Measurements from ENCODE around the gene MYO1D.
"Not testable (repeated sequence)": the region's sequence is repeated elsewhere in the genome, so short reads cannot be mapped to it uniquely, and the experiment has no call there.

MYO1D gene

GRCh38 chr17:32894245-32894644, 17.3 kb upstream of the MYO1D start:
- no peak for TF ChIP-seq CTCF (IDR thresholded peaks at IDR 0.05; ENCODE audit: control insufficient read depth, extremely low read depth, insufficient read depth)
- no peak for DNase-seq (ENCODE audit: low read depth)
- no peak overlapping the region for H3K4me3 ChIP-seq (ENCODE audit: low read depth, low read length)

DNA sequence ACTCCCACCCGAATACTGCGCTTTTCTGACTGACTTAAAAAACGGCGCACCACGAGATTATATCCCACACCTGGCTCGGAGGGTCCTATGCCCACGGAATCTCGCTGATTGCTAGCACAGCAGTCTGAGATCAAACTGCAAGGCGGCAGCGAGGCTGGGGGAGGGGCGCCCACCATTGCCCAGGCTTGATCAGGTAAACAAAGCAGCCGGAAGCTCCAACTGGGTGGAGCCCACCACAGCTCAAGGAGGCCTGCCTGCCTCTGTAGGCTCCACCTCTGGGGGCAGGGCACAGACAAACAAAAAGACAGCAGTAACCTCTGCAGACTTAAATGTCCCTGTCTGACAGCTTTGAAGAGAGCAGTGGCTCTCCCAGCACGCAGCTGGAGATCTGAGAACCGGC, 10.5 kb upstream of the MYO1D start:
- not testable (repeated sequence) for H3K4me3 ChIP-seq (ENCODE audit: low read depth, low read length); DNase-seq (ENCODE audit: low read depth)

- not testable (repeated sequence) for DNase-seq (ENCODE audit: low read depth)
Measured at GRCh38 chr17:32886951-32887350, 10.0 kb upstream of the MYO1D start.

DNA sequence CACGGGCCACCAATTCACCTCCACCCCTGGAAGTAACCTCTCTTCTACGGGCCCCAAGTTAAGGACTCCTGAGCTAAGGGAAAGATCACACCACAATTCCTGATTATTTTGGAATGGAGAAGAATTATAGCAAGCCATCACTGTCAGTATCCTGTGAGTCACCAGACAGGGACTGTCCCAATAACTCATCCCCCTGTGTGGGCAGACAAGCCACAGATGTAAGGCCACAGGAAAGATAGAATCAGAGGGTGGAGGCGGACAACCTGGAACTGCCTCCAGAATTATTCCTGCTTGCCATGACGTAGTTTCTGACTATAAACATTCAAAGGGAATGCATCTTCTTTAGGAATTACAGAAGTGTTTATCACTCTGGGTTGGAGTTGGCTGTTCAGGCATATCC, 5.8 kb upstream of the MYO1D start:
- no peak overlapping the region for H3K4me3 ChIP-seq (ENCODE audit: low read depth, low read length)
- TF ChIP-seq CTCF (IDR thresholded peaks at IDR 0.05; ENCODE audit: control insufficient read depth, extremely low read depth, insufficient read depth): no peak
- DNase-seq (ENCODE audit: low read depth): no peak

More at GRCh38 chr17:32886951-32887350, 10.0 kb upstream of the MYO1D start:
- not testable (repeated sequence) for H3K4me3 ChIP-seq (ENCODE audit: low read depth, low read length)

DNA sequence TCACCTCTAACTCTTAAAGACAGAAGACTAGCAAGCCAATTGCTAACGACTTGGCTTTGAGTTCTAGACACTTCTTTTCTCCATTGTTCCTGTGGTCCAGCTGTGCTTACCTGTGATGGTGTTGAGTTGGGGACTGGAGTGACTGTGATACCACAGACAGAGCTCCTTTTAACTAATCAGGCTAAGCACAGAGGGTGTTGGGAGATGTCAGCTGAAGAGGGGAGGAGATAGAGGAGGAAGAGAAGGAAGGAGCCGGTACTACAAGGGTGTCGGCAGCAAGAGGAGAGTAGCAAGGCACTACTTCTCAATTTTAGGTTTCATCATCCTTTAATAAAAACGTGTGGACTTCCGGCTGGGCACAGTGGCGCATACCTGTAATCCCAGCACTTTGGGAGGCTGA, 5.1 kb upstream of the MYO1D start:
- no peak for TF ChIP-seq CTCF (IDR thresholded peaks at IDR 0.05; ENCODE audit: control insufficient read depth, extremely low read depth, insufficient read depth)
- DNase-seq (ENCODE audit: low read depth): no peak
- no peak overlapping the region for H3K4me3 ChIP-seq (ENCODE audit: low read depth, low read length)

GRCh38 chr17:32880671-32881453, 3.9 kb upstream of the MYO1D start:
- no peak for TF ChIP-seq CTCF (IDR thresholded peaks at IDR 0.05; ENCODE audit: control insufficient read depth, extremely low read depth, insufficient read depth)
- no peak for DNase-seq (ENCODE audit: low read depth)
- no peak overlapping the region for H3K4me3 ChIP-seq (ENCODE audit: low read depth, low read length)

GRCh38 chr17:32879134-32879533, 2.2 kb upstream of the MYO1D start:
- TF ChIP-seq CTCF (IDR thresholded peaks at IDR 0.05; ENCODE audit: control insufficient read depth, extremely low read depth, insufficient read depth): no peak
- no peak overlapping the region for H3K4me3 ChIP-seq (ENCODE audit: low read depth, low read length)
- DNase-seq (ENCODE audit: low read depth): no peak

GRCh38 chr17:32878211-32878610, 1.3 kb upstream of the MYO1D start:
- no peak overlapping the region for H3K4me3 ChIP-seq (ENCODE audit: low read depth, low read length)
- TF ChIP-seq CTCF (IDR thresholded peaks at IDR 0.05; ENCODE audit: control insufficient read depth, extremely low read depth, insufficient read depth): no peak
- no peak for DNase-seq (ENCODE audit: low read depth)
